A172 (cell line): ENCODE measurements around the gene DSTYK. TPM values are rescaled to one million over a fixed set of nuclear protein-coding genes. Genes with fewer than 3 reads are reported as not detected.

ENCODE experiments used
- DNase-seq: peaks from one replicate; pipeline ENCODE4 v3.0.0-alpha.2; 2015; ENCODE audit warnings: low spot score
- total RNA-seq: library from RNA; depleted of rRNA; stranded (reverse); fragments of >200 nt; shearing (Covaris generic); gene quantifications from 2 replicates; pipeline ENCODE4 v1.2.3, GENCODE V29; 2014; rRNA removed

DSTYK gene
- total RNA-seq, 1 experiment from 2014 or later, result 13.9 TPM

DNA sequence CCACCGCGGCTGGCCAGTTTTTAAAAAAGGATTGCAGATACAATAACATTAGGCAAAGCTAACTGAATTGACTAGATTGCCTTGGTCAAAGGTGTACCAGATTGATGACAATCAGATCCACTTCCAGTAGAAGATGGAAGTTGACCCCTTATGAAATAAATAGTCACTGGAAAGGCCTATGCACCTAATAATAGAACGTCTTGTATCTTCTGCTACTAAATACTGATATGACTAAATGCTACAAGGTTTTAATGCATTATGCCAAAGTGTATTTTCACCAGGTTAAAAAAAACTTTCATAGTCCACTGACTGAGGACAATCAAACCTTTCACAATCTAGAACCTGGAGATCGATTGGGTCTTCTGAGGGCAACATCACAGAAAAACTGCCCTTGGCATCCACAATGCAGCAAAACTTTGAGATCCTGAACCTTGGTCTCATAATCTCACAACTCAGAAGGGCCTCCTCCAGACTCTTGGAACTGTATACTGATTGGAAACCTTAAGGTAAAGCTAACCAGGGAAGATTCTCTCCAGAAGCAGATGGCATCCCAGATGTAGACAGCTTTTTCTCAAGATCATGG, 82.0 kb downstream of the DSTYK start:
- no peak for DNase-seq

DNA sequence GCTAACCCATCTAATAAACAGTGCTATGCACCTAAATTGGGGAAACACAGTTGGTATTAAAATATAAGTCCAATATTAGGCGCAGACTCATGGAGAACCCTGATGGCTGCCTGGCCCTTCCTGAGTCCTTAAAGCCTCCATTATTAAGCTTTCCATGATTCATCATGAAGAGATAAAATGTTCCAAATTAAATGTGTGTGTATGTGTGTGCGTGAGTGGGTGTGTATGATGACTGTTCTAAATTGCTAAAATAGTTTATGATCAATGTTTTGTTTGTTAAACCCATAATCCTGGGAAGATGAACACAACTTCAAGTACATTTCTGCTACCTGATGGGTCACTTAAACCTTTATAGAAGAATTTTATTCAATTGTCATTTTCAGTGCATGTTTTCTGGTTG, 83.5 kb downstream of the DSTYK start:
- no peak for DNase-seq

DNA sequence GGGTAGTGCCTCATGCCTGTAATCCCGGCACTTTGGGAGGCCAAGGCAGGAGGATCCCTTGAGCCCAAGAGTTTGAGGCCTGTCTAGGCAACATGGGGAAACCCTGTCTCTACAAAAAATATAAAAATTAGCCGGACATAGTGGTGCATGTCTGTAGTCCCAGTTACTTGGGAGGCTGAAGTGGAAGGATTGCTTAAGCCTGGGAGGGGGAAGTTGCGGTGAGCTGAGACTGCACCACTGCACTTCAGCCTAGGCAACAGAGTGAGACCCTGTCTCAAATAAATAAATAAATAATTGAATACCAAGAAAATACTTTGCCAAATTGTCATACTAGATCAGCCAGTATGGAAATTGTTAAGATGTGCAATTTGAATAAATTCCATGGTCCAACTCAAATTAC, 83.9 kb downstream of the DSTYK start:
- DNase-seq, result no peak

DNA sequence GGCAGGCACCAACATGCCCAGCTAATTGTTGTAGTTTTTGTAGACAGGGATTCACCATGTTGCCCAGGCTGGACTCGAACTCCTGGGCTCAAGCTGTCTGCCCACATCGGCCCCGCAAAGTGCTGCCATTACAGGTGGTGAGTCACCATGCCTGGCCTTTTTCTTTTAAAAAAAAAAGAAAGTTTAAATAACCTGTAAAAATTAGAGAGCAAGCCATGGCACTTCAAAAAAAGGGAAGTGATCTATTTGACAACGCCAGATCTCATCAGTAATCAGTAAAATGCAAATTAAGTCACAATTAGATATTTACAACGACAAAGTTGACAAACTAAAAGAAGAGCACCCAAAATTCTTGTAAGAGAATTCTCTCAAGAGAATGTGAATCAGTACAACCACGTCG, 86.8 kb downstream of the DSTYK start:
- no peak for DNase-seq

DNA sequence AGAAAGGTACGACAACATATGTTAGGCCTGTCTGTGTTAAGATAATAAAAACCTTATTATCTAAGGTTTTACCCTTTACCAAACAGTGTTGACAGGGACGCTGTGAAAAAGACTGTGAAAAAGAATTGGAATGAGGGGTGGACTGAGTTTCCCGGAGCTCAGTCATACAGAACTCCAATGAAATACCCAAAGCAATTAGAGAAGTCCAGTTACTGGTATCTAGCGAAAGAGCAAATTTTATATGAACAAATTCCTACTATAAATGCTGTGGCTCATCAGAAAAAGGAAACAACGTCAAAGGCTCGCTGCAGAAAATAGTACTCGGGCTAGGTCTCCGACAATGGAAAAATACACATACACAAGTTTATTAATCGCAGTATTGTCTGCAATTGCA, 89.0 kb downstream of the DSTYK start:
- no peak for DNase-seq

DNA sequence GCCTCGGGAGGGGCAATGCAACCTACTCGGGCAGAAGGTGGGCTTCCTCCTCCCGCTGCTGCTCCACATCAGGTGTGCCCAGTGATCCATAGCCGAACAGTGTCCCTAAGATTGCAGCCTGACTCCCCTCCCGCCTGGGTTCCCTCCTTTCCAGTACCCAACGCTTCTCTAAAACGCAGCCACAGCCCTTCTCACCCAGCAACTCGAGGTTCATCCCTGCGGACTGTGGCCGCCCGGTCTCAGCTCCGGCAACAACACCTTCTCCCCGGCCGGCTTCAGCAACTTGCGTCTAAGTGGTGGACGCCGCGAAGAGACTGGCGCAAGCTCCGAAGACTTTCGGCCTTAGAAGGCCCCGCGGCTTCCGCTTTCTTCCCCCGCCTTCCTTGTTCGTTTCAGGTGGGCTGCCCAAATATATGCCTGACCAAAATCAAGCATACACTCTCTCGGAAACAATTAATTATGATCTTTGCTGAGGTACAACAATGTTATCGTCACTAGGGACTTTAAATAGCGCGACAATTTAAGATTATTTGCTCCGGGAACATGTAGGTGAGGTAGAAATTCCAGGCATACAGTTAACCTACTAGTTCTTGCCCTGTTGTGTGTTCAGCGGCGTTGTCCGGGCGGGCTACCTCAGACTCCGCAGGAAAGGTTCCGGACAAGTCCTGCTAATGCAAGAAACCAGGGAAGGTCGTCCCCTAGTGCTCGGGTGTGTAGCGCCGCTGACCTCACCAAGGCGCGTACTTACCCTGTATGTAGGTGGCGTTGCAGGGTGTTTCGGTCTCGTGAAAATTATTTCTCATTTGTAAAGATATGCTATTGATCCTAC, 89.6 kb downstream of the DSTYK start, which contains the start of gene RBBP5:
TSS of gene RBBP5 (minus strand) at position 319 of the 829 bp plus-strand sequence. CDS start at position 214, 105 bp downstream.
- DNase-seq, result peak; percentile 97

DNA sequence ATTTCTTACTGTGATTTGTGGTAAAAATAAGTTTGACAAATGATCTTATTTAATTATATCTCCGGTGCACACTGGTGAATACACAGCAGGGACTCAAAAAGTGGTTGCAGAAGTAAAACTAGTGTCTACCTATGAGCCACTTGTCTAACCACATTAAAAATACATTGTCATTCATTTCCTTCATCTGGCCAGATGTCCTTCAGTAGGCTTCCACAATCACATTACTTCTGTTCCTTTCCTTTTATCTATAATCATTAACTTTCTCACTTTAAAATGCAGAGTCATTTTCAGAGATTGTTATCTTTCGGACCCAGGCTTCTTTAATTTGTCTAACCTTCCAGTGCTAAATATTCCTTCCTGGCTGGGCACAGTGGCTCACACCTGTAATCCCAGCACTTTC, 92.8 kb downstream of the DSTYK start:
- no peak for DNase-seq

DNA sequence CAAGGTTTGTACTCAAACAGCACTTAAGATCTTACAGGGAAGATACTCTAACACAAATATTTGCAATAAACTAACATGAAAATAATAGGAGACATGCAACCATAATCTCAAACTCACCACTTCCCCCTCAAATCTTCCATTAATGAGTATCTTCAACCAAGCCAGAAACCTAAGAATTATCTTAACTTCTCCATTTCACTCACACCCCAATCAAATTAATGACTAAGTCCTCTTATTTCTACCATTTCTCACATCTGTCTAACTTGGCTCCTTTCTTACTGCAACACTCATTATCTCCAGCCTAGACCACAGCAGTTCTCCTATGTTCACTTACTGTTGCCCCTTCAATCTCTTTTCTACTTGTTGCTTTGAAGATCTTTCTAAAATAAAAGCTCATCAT, 100.1 kb downstream of the DSTYK start:
- no peak for DNase-seq

DNA sequence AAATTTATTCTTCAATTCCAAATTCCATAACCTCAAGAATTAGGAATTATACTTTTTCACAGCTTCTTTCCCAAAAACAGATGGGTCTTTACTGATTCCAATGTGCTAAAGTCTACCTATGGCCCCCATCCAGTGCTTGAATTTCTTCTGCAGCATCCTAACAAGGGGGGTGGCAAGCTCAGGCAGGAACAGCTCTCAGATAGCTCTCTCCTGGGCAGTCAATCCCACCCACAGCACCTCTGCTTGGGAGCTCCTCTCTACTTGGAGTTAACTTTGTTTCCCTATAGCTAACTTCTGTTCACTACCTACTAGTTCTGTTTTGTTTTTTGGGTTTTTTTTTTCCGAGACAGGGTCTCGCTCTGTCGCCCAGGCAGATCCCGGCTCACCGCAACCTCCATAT, 101.8 kb downstream of the DSTYK start:
- no peak for DNase-seq

DNA sequence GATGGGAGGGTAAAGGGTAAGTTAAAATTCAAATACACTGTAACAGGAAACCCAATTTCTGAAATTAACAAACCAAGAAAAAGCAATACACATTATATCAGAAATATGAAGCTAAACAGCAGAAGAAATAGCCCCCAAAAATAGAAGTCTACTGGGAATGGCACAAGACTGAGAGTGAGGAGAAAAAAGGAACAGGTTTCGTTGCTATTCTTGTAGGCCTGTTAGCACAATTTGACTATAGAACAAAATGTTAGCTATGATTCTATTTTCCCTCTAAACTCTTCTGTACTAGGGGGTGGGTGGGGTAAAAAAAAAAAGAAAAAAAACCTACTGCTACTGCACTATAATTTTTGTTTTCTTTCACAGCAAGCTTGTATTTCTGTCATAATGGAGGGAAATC, 102.2 kb downstream of the DSTYK start:
- no peak for DNase-seq

DNA sequence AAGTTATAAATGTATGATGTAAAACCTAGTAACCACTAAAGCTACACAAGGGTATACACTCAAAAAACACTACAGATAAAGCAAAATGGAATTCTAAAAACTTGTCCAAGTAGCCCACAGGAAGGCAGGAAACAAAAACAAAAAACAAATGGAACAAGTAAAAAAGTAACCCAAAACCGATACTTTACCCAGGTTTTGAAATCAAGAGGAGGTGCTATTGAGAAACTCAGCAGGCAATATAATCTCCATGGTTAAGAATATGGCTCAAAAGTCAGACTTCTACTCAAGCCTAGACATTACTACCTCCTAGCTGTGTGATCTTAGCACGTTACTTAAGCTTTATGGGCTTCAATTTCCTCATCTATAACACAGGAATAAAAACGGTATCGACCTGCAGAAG, 103.0 kb downstream of the DSTYK start:
- DNase-seq, result no peak

DNA sequence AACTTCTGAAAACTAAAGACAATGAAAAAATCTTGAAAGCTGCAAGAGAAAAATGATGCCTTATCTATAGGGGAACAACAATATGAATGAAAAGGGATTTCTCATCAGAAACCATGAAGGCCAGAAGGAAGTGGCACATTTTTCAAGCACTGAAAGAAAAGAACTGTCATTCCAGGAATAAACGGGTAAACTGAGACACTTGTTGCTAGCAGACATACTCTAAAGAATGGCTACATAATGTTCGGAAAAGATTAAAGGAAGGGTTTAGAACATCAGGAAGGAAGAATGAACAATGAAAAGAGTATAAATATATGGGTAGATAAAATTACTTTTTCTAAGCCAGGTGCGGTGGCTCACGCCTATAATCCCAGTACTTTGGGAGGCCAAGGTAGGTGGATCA, 104.2 kb downstream of the DSTYK start:
- no peak for DNase-seq

DNA sequence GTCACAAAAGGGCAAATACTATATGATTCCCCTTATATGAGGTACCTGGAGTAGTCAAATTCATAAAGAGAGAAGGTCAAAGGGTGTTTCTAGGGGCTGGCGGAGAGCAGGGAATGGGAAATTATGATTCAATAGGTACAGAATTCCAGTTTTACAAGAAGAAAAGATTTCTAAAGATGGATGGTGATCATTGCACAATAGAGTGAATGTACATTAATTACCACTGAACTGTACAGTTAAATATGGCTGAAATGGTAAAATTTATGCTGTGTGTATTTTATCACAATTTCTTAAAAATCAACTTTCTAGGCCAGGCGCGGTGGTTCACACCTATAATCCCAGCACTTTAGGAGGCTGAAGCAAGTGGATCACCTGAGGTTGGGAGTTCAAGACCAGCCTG, 109.1 kb downstream of the DSTYK start:
- no peak for DNase-seq

DNA sequence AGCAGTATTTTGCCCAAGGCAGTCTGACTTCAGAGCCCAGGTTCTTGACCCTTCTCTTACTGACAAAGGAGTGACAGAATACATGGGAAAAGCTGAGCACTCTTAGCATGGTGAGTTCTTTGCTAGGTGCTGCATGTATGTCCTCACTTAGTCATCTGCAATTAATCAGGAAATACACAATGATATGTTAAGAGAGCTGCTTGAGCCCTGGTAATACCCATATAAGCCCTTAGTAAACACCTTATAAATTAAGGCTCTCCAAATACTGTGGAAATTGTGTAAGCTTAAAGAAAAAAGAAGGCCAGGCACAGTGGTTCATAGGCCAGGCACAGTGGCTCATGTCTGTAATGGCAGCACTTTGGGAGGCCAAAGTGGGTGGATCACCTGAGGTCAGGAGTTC, 113.3 kb downstream of the DSTYK start:
- DNase-seq, result no peak

DNA sequence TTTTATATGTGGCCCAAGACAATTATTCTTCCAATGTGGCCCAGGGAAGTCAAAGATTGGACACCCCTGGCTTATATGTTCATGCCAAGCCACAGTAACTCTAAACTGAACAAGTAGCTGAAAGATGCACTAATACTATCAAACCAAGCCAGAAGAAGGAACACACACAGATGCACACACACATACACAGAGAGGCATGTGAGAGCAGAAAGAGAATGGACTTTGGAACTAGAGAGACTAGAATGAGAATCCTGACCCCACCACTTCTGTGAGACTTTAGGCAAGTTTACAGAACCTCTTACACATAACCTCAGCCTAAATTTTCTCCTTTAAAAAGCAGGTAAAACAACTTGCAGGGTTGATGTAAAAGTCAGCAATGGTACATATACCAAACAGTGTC, 116.1 kb downstream of the DSTYK start:
- no peak for DNase-seq

Other genes with a start within 250 kb of the DSTYK start
- 1.8 TPM in 1 of 2 replicates, not detected in the other for gene CNTN2, start 168.5 kb downstream of the DSTYK start, total RNA-seq
- 1.3 and 3.1 TPM in 2 replicates for gene TMEM81, start 127.2 kb downstream of the DSTYK start, total RNA-seq
- gene RBBP5, start 89.7 kb downstream of the DSTYK start, total RNA-seq, result 30.7 and 37.9 TPM in 2 replicates
- gene TMCC2, start 16.2 kb upstream of the DSTYK start, total RNA-seq, result 8.1 and 11.9 TPM in 2 replicates
- 16.3 and 18.4 TPM in 2 replicates for gene NUAK2, start 110.0 kb upstream of the DSTYK start, total RNA-seq
- not detected in 2 replicates for gene KLHDC8A, start 145.2 kb upstream of the DSTYK start, total RNA-seq
- gene LEMD1, start 210.4 kb upstream of the DSTYK start, total RNA-seq, result 0.36 and 0.60 TPM in 2 replicates
- gene BLACAT1, start 244.3 kb upstream of the DSTYK start, total RNA-seq, result 0.28 and 1.4 TPM in 2 replicates